H9 (cell line): ENCODE measurements around the gene TMEM132D. TPM values are rescaled to one million over a fixed set of nuclear protein-coding genes. Genes with fewer than 3 reads are reported as not detected.

Experiments
- DNase-seq: peaks from one replicate; pipeline ENCODE4 v3.0.0-alpha.2; 2017
- H2AFZ ChIP-seq: one replicate; pipeline ENCODE4 v1.6.1; 2013; ENCODE audit warnings: mild to moderate bottlenecking, low read length, control low read depth, moderate library complexity
- H2AK5ac ChIP-seq: 2 replicates; pipeline ENCODE4 v1.6.1; 2013; ENCODE audit warnings: low read length, control low read depth, mixed read lengths; ENCODE audit not compliant: insufficient read length
- H2BK120ac ChIP-seq: one replicate; pipeline ENCODE4 v1.6.1; 2013; ENCODE audit warnings: low read depth, mild to moderate bottlenecking, low read length, control low read depth, inconsistent platforms; ENCODE audit not compliant: poor library complexity, severe bottlenecking
- H2BK12ac ChIP-seq: 2 replicates; pipeline ENCODE4 v1.6.1; 2013; ENCODE audit warnings: low read length, control low read depth, mixed read lengths, low read depth; ENCODE audit not compliant: insufficient read length
- H2BK15ac ChIP-seq: 2 replicates; pipeline ENCODE4 v1.6.1; 2013; ENCODE audit warnings: low read depth, low read length, control low read depth
- H2BK20ac ChIP-seq: one replicate; pipeline ENCODE4 v1.6.1; 2013; ENCODE audit warnings: low read depth, mild to moderate bottlenecking, low read length, control low read depth, inconsistent platforms; ENCODE audit not compliant: poor library complexity, severe bottlenecking
- H2BK5ac ChIP-seq: 2 replicates; pipeline ENCODE4 v1.6.1; 2013; ENCODE audit warnings: low read length, control low read depth, mixed read lengths; ENCODE audit not compliant: insufficient read length
- H3K14ac ChIP-seq: 2 replicates; pipeline ENCODE4 v1.6.1; 2013; ENCODE audit warnings: low read length, control low read depth; ENCODE audit not compliant: insufficient read depth
- H3K18ac ChIP-seq: 2 replicates; pipeline ENCODE4 v1.6.1; 2013; ENCODE audit warnings: low read depth, mild to moderate bottlenecking, mixed read lengths, low read length, control low read depth; ENCODE audit not compliant: insufficient read length
- H3K23ac ChIP-seq: 2 replicates; pipeline ENCODE4 v1.6.1; 2013; ENCODE audit warnings: low read length, control low read depth, mixed read lengths, low read depth; ENCODE audit not compliant: insufficient read length
- H3K23me2 ChIP-seq: 2 replicates; pipeline ENCODE4 v1.6.1; 2013; ENCODE audit warnings: low read depth, mild to moderate bottlenecking, mixed read lengths, low read length, control low read depth; ENCODE audit not compliant: insufficient read length, poor library complexity, severe bottlenecking
- H3K27ac ChIP-seq: 2 replicates; pipeline ENCODE4 v1.5.1; 2013; ENCODE audit warnings: low read length, control low read depth, mixed read lengths, low read depth; ENCODE audit not compliant: insufficient read length
- H3K27me3 ChIP-seq: 2 replicates; pipeline ENCODE4 v1.6.1; 2013; ENCODE audit warnings: low read length, control low read depth, inconsistent platforms; ENCODE audit not compliant: insufficient read depth
- H3K4ac ChIP-seq: 2 replicates; pipeline ENCODE4 v1.6.1; 2013; ENCODE audit warnings: low read depth, mild to moderate bottlenecking, control low read depth, inconsistent platforms, low read length, moderate library complexity
- H3K4me1 ChIP-seq: 2 replicates; pipeline ENCODE4 v1.6.1; 2013; ENCODE audit warnings: low read length, control low read depth, inconsistent platforms; ENCODE audit not compliant: insufficient read depth
- H3K4me2 ChIP-seq: 2 replicates; pipeline ENCODE4 v1.6.1; 2013; ENCODE audit warnings: low read length, control low read depth, mixed read lengths; ENCODE audit not compliant: insufficient read length, insufficient read depth
- H3K56ac ChIP-seq: 2 replicates; pipeline ENCODE4 v1.6.1; 2013; ENCODE audit warnings: low read depth, mild to moderate bottlenecking, mixed read lengths, low read length, control low read depth; ENCODE audit not compliant: insufficient read length
- H3K79me1 ChIP-seq: 2 replicates; pipeline ENCODE4 v1.6.1; 2013; ENCODE audit warnings: low read depth, mild to moderate bottlenecking, moderate library complexity, low read length, control low read depth, inconsistent platforms; ENCODE audit not compliant: insufficient read depth, poor library complexity, severe bottlenecking
- H3K79me2 ChIP-seq: 2 replicates; pipeline ENCODE4 v1.6.1; 2013; ENCODE audit warnings: low read length, control low read depth, inconsistent platforms; ENCODE audit not compliant: insufficient read depth
- H3K9ac ChIP-seq: 2 replicates; pipeline ENCODE4 v1.6.1; 2013; ENCODE audit warnings: low read length, control low read depth, mixed read lengths; ENCODE audit not compliant: insufficient read length; ENCODE audit errors: extremely low read depth
- H3K9me3 ChIP-seq: one replicate; pipeline ENCODE4 v1.6.1; 2013; ENCODE audit warnings: low read depth, low read length, inconsistent platforms; ENCODE audit not compliant: control insufficient read depth
- H3T11ph ChIP-seq: one replicate; pipeline ENCODE4 v1.6.1; 2013; ENCODE audit warnings: mild to moderate bottlenecking, low read length, control low read depth, inconsistent platforms
- H4K20me1 ChIP-seq: one replicate; pipeline ENCODE4 v1.6.1; 2013; ENCODE audit not compliant: control insufficient read depth, insufficient read length, insufficient read depth
- H4K5ac ChIP-seq: 2 replicates; pipeline ENCODE4 v1.6.1; 2013; ENCODE audit warnings: low read depth, mild to moderate bottlenecking, mixed read lengths, low read length, control low read depth; ENCODE audit not compliant: insufficient read length
- H4K8ac ChIP-seq: replicated peaks from 2 replicates; pipeline ENCODE4 v1.6.1; 2013; ENCODE audit warnings: low read length, control low read depth, mixed read lengths, low read depth; ENCODE audit not compliant: insufficient read length
- H4K91ac ChIP-seq: 2 replicates; pipeline ENCODE4 v1.6.1; 2013; ENCODE audit warnings: low read depth, mild to moderate bottlenecking, moderate library complexity, mixed read lengths, low read length, control low read depth; ENCODE audit not compliant: insufficient read length
- H3K27ac Mint-ChIP-seq, 3 experiments: 2 replicates in 2 of 3; 3 replicates in 1 of 3; pipeline ENCODE4 v1.8.0; 2020 to 2021; ENCODE audit warnings: mixed read lengths in 3 of 3, mild to moderate bottlenecking in 1 of 3, moderate library complexity in 1 of 3
- H3K27me3 Mint-ChIP-seq: 2 replicates; pipeline ENCODE4 v1.8.0; 2021; ENCODE audit warnings: low read depth, mild to moderate bottlenecking, moderate library complexity, mixed read lengths
- H3K36me3 Mint-ChIP-seq, 3 experiments: 2 replicates in 2 of 3; 3 replicates in 1 of 3; pipeline ENCODE4 v1.8.0; 2020 to 2021; ENCODE audit warnings: low read depth in 3 of 3, mixed read lengths in 3 of 3; ENCODE audit not compliant: insufficient read depth in 1 of 3
- H3K4me1 Mint-ChIP-seq, 2 experiments: 2 replicates each; pipeline ENCODE4 v1.8.0; 2020; ENCODE audit warnings: mixed read lengths in 2 of 2
- H3K4me3 Mint-ChIP-seq, 2 experiments: 2 replicates in 1 of 2; 3 replicates in 1 of 2; pipeline ENCODE4 v1.8.0; 2020 to 2021; ENCODE audit warnings: mild to moderate bottlenecking in 2 of 2, mixed read lengths in 2 of 2, moderate library complexity in 1 of 2
- H3K9me3 Mint-ChIP-seq, 2 experiments: 2 replicates in 1 of 2; 3 replicates in 1 of 2; pipeline ENCODE4 v1.8.0; 2020; ENCODE audit warnings: mild to moderate bottlenecking in 2 of 2, mixed read lengths in 2 of 2, moderate library complexity in 1 of 2
- CTCF ChIP-seq: fragments of 200-600 bp; sonication (generic); conservative IDR thresholded peaks from 3 replicates; pipeline ENCODE4 v1.8.0; 2021; ENCODE audit warnings: antibody characterized with exemption, mild to moderate bottlenecking
- WGBS: extraction: QIAGEN DNeasy Blood & Tissue Kit; methylation state at CpG from one replicate; pipeline ENCODE4 v1.1.7; 2013; ENCODE audit warnings: missing lambda C conversion rate, low lambda C conversion rate, mixed read lengths; ENCODE audit not compliant: insufficient read length; ENCODE audit errors: extremely low coverage; 5-methylcytosine and 5-hydroxymethylcytosine counted together
- total RNA-seq: library from RNA; stranded (reverse); gene quantifications from 2 replicates; pipeline ENCODE4 v1.2.1, GENCODE V29; 2021

Gene TMEM132D
- total RNA-seq, 1 experiment from 2014 or later, result 6.1 TPM

DNA sequence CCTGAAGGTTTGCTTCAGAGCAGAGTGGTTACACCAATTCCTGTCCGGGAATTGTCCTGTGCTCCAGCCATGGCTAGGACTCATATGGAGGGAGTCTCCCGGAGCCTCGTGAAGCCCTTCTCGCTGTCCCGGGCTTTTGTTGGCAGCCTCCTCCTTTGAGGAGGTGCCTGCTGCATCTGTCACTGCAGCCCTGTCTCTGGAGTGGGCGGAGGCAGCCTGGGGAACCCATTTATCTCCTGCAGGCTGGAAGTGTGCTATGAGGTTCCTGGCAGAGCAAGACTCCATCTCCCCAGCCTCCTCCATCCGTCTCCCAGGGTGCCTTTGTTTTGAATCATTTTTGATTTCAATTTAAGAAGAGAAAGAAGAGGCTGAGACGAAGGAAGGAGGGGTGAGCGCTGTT, 695.3 kb downstream of the TMEM132D start:
- H4K91ac ChIP-seq, result no peak overlapping the region
- H2BK20ac ChIP-seq, result no peak overlapping the region
- H2AK5ac ChIP-seq, result no peak overlapping the region
- H2BK15ac ChIP-seq, result no peak overlapping the region
- H3K9ac ChIP-seq, result no peak overlapping the region
- H3K23ac ChIP-seq, result no peak overlapping the region
- Mint-ChIP-seq H3K27me3 (no peaks in the 10 kb centered on the region; the same call in none of the 2 replicates), H3K36me3 (peaks cover 0 to 4% (median 0%) of the 10 kb centered on the region in 3 experiments; a peak in 2 of 7 replicates), H3K4me1 (peaks cover 16 to 20% of the 10 kb centered on the region in 2 experiments), H3K4me3 (no peak overlapping the region), H3K9me3 (no peaks in the 10 kb centered on the region; a peak in 1 of 5 replicates), H3K27ac (no peak overlapping the region; a peak in 1 of 7 replicates)
- H2BK120ac ChIP-seq, result no peak overlapping the region
- no peaks in the 10 kb centered on the region for H3K79me2 ChIP-seq
- H4K8ac ChIP-seq, result no peak overlapping the region
- H3K27me3 ChIP-seq, result no peaks in the 10 kb centered on the region
- H2BK12ac ChIP-seq, result no peak overlapping the region
- H2BK5ac ChIP-seq, result no peak overlapping the region
- no peak overlapping the region for H3K4ac ChIP-seq
- no peaks in the 10 kb centered on the region; the same call in 1 of the 2 replicates for H3K4me1 ChIP-seq
- no peaks in the 10 kb centered on the region for H4K20me1 ChIP-seq
- no peak for TF ChIP-seq CTCF
- no peak overlapping the region for H2AFZ ChIP-seq
- H3K4me2 ChIP-seq, result no peak overlapping the region
- no peak for DNase-seq
- WGBS, result no CpG with 5 or more reads among the region's 9 CpGs
- H3K23me2 ChIP-seq, result no peaks in the 10 kb centered on the region
- no peak overlapping the region for H3T11ph ChIP-seq
- no peaks in the 10 kb centered on the region for H3K9me3 ChIP-seq
- no peak overlapping the region for H4K5ac ChIP-seq
- no peaks in the 10 kb centered on the region for H3K79me1 ChIP-seq
- H3K27ac ChIP-seq, result no peak overlapping the region
- H3K18ac ChIP-seq, result no peak overlapping the region
- H3K14ac ChIP-seq, result no peak overlapping the region
- H3K56ac ChIP-seq, result no peak overlapping the region
